ENCODE measurements around the gene PLXNC1. TPM values are rescaled to one million over a fixed set of nuclear protein-coding genes. Genes with fewer than 3 reads are reported as not detected.

PLXNC1 gene
- total and polyA plus RNA-seq, 2 experiments from 2014 or later, result 0.78 to 1.9 TPM

- Histone ChIP-seq H3K9ac (peak overlapping the region; percentile 74), H3K4me1 (ENCODE audit: insufficient read depth) (peaks cover 43% of the 10 kb centered on the region), H3K9me3 (ENCODE audit: low read depth) (no peaks in the 10 kb centered on the region), H3F3A (ENCODE audit: insufficient read depth) (peaks cover 42% of the 10 kb centered on the region), H2AFZ (peak overlapping the region; percentile 84), H3K4me3 (peak overlapping the region; percentile 77), H3K36me3 (ENCODE audit: low read depth) (no peaks in the 10 kb centered on the region), H3K27me3 (replicated peaks; ENCODE audit: insufficient read depth) (no peaks in the 10 kb centered on the region), H3K27ac (peak overlapping the region; percentile 60), H3K9me2 (ENCODE audit: insufficient read depth) (no peaks in the 10 kb centered on the region), H3K79me2 (ENCODE audit: insufficient read depth) (no peaks in the 10 kb centered on the region), H3K4me2 (ENCODE audit: unreplicated experiment) (peak overlapping the region; percentile 92), H4K20me1 (ENCODE audit: insufficient read depth) (no peaks in the 10 kb centered on the region)
- TF ChIP-seq EZH2phosphoT487 (IDR thresholded peaks at IDR 0.05; ENCODE audit: insufficient read depth, low read depth) (no peak), EZH2 (IDR thresholded peaks at IDR 0.05; ENCODE audit: insufficient read depth, poor library complexity, severe bottlenecking) (no peak)
- in situ Hi-C loops (cut with MboI), result no loop called here
- DNase-seq, result no peak
- WGBS, 2 experiments (ENCODE audit: low coverage in 1 of 2, low lambda C conversion rate in 2 of 2, missing lambda C conversion rate in 2 of 2), result 7 to 8% methylated on average over 3 of the region's 3 CpGs
These were observed 113.4 kb downstream of the PLXNC1 start for GRCh38 chr12:94261786-94262185.

- Histone ChIP-seq H3K27ac (peak overlapping the region; percentile 60), H3K4me3 (peak overlapping the region; percentile 77), H3K36me3 (ENCODE audit: low read depth) (no peaks in the 10 kb centered on the region), H4K20me1 (ENCODE audit: insufficient read depth) (no peaks in the 10 kb centered on the region), H3K9ac (peak overlapping the region; percentile 74), H3F3A (ENCODE audit: insufficient read depth) (peaks cover 48% of the 10 kb centered on the region), H2AFZ (peak overlapping the region; percentile 84), H3K9me3 (ENCODE audit: low read depth) (no peaks in the 10 kb centered on the region), H3K4me2 (ENCODE audit: unreplicated experiment) (peak overlapping the region; percentile 92), H3K9me2 (ENCODE audit: insufficient read depth) (no peaks in the 10 kb centered on the region), H3K27me3 (replicated peaks; ENCODE audit: insufficient read depth) (no peaks in the 10 kb centered on the region), H3K4me1 (ENCODE audit: insufficient read depth) (peaks cover 47% of the 10 kb centered on the region), H3K79me2 (ENCODE audit: insufficient read depth) (no peaks in the 10 kb centered on the region)
- DNase-seq, result peak; percentile 99
- WGBS, 2 experiments (ENCODE audit: low coverage in 1 of 2, low lambda C conversion rate in 2 of 2, missing lambda C conversion rate in 2 of 2), result 4 to 5% methylated on average over 17 of the region's 17 CpGs
- no peak for TF ChIP-seq EZH2phosphoT487 (IDR thresholded peaks at IDR 0.05; ENCODE audit: insufficient read depth, low read depth)
- in situ Hi-C loops (cut with MboI), result no loop called here
These were observed 114.0 kb downstream of the PLXNC1 start for GRCh38 chr12:94262228-94263010.

- in situ Hi-C loops (cut with MboI), result no loop called here
- peaks cover 55% of the 10 kb centered on the region for H3K4me1 ChIP-seq (ENCODE audit: insufficient read depth)
- peak overlapping the region; percentile 92 for H3K4me2 ChIP-seq (ENCODE audit: unreplicated experiment)
- H3K27ac ChIP-seq, result peak overlapping the region; percentile 60; the same call in 1 of the 2 replicates
- TF ChIP-seq EZH2phosphoT487 (IDR thresholded peaks at IDR 0.05; ENCODE audit: insufficient read depth, low read depth) (no peak), EZH2 (IDR thresholded peaks at IDR 0.05; ENCODE audit: insufficient read depth, poor library complexity, severe bottlenecking) (no peak)
- 91 to 93% methylated on average over 13 to 14 of the region's 14 CpGs for WGBS, 2 experiments (ENCODE audit: low coverage in 1 of 2, low lambda C conversion rate in 2 of 2, missing lambda C conversion rate in 2 of 2)
- peak overlapping the region; percentile 84 for H2AFZ ChIP-seq
- H3K9ac ChIP-seq, result peak overlapping the region; percentile 74
- peaks cover 56% of the 10 kb centered on the region for H3F3A ChIP-seq (ENCODE audit: insufficient read depth)
- no peaks in the 10 kb centered on the region for H3K9me3 ChIP-seq (ENCODE audit: low read depth)
- no peaks in the 10 kb centered on the region for H4K20me1 ChIP-seq (ENCODE audit: insufficient read depth)
- H3K4me3 ChIP-seq, result peak overlapping the region; percentile 77
- no peaks in the 10 kb centered on the region for H3K36me3 ChIP-seq (ENCODE audit: low read depth)
- no peaks in the 10 kb centered on the region for H3K27me3 ChIP-seq (replicated peaks; ENCODE audit: insufficient read depth)
- peak; percentile 6 for DNase-seq
- H3K79me2 ChIP-seq (ENCODE audit: insufficient read depth), result no peaks in the 10 kb centered on the region
- no peaks in the 10 kb centered on the region for H3K9me2 ChIP-seq (ENCODE audit: insufficient read depth)
These were observed 114.8 kb downstream of the PLXNC1 start for GRCh38 chr12:94263011-94263811.

GRCh38 chr12:94263905-94264561 lies 115.7 kb downstream of the PLXNC1 start:
- no peak overlapping the region for H3K27ac ChIP-seq
- WGBS, 2 experiments (ENCODE audit: low coverage in 1 of 2, low lambda C conversion rate in 2 of 2, missing lambda C conversion rate in 2 of 2), result 54 to 57% methylated on average over 20 of the region's 20 CpGs

More at GRCh38 chr12:94263905-94264561, 115.7 kb downstream of the PLXNC1 start:
- Histone ChIP-seq H3K27me3 (replicated peaks; ENCODE audit: insufficient read depth) (0 out of 2 replicates have a peak, but pooled peaks cover 4% of the 10 kb centered on the region), H3K79me2 (ENCODE audit: insufficient read depth) (no peaks in the 10 kb centered on the region), H3F3A (ENCODE audit: insufficient read depth) (peaks cover 56% of the 10 kb centered on the region), H2AFZ (peak overlapping the region; percentile 16; the same call in 1 of the 2 replicates), H3K4me2 (ENCODE audit: unreplicated experiment) (peak overlapping the region; percentile 20), H3K36me3 (ENCODE audit: low read depth) (no peaks in the 10 kb centered on the region), H3K4me3 (no peak overlapping the region), H3K9me3 (ENCODE audit: low read depth) (no peaks in the 10 kb centered on the region), H3K9me2 (ENCODE audit: insufficient read depth) (no peaks in the 10 kb centered on the region), H4K20me1 (ENCODE audit: insufficient read depth) (no peaks in the 10 kb centered on the region), H3K4me1 (ENCODE audit: insufficient read depth) (peaks cover 56% of the 10 kb centered on the region), H3K9ac (no peak overlapping the region)
- in situ Hi-C loops (cut with MboI), result no loop called here
- TF ChIP-seq EZH2phosphoT487 (IDR thresholded peaks at IDR 0.05; ENCODE audit: insufficient read depth, low read depth) (no peak), EZH2 (IDR thresholded peaks at IDR 0.05; ENCODE audit: insufficient read depth, poor library complexity, severe bottlenecking) (no peak)
- peak; percentile 46 for DNase-seq
